HG03159 (cell line): ENCODE data around the gene SEC61A2.
"Not testable (repeated sequence)": the region's sequence is repeated elsewhere in the genome, so short reads cannot be mapped to it uniquely, and the experiment has no call there.

Experiments used
- ATAC-seq: cut with Tn5 transposase; IDR thresholded peaks from one replicate; pipeline ENCODE4 v1.9.1; 2021; ENCODE audit warnings: mild to moderate bottlenecking, moderate library complexity; ENCODE audit not compliant: unreplicated experiment

Gene SEC61A2

GRCh38 chr10:12158111-12158510, 28.6 kb downstream of the SEC61A2 start:
- ATAC-seq: no peak

- no peak for ATAC-seq
Measured at GRCh38 chr10:12160664-12161063, 31.2 kb downstream of the SEC61A2 start.

- ATAC-seq: no peak
Measured at GRCh38 chr10:12162927-12163326, 33.5 kb downstream of the SEC61A2 start.

- ATAC-seq: no peak
Measured at GRCh38 chr10:12164085-12164484, 34.6 kb downstream of the SEC61A2 start.

- ATAC-seq: no peak
Measured at GRCh38 chr10:12165036-12165435, 35.6 kb downstream of the SEC61A2 start.

GRCh38 chr10:12165999-12166775, 36.7 kb downstream of the SEC61A2 start:
- no peak for ATAC-seq

- ATAC-seq: not testable (repeated sequence)
Measured at GRCh38 chr10:12171512-12171911, 42.0 kb downstream of the SEC61A2 start.

- no peak for ATAC-seq
Measured at GRCh38 chr10:12177642-12178041, 48.2 kb downstream of the SEC61A2 start.

- ATAC-seq: no peak
Measured at GRCh38 chr10:12179606-12180170, 50.2 kb downstream of the SEC61A2 start.

GRCh38 chr10:12180221-12180974, 50.9 kb downstream of the SEC61A2 start:
- no peak for ATAC-seq

- ATAC-seq: no peak
Measured at GRCh38 chr10:12181065-12181775, 51.7 kb downstream of the SEC61A2 start.

GRCh38 chr10:12184165-12184564, 54.7 kb downstream of the SEC61A2 start:
- no peak for ATAC-seq

GRCh38 chr10:12186323-12186722, 56.8 kb downstream of the SEC61A2 start:
- ATAC-seq: no peak

GRCh38 chr10:12187321-12187905, 57.9 kb downstream of the SEC61A2 start:
- no peak for ATAC-seq

- no peak for ATAC-seq
Measured at GRCh38 chr10:12188656-12189055, 59.2 kb downstream of the SEC61A2 start.

GRCh38 chr10:12189426-12189825, 59.9 kb downstream of the SEC61A2 start:
- no peak for ATAC-seq

- ATAC-seq: no peak
Measured at GRCh38 chr10:12191715-12192114, 62.2 kb downstream of the SEC61A2 start.

- no peak for ATAC-seq
Measured at GRCh38 chr10:12193193-12193592, 63.7 kb downstream of the SEC61A2 start.

GRCh38 chr10:12194752-12195271, 65.3 kb downstream of the SEC61A2 start:
- no peak for ATAC-seq

GRCh38 chr10:12195281-12195602, 65.8 kb downstream of the SEC61A2 start:
- ATAC-seq: peak; percentile 5
